ENCODE results near the gene HNRNPA3.
"Not testable (repeated sequence)": the region's sequence is repeated elsewhere in the genome, so short reads cannot be mapped to it uniquely, and the experiment has no call there.

The HNRNPA3 gene

GRCh38 chr2:177212106-177212890 is at the start of gene HNRNPA3:
TSS of gene HNRNPA3 (plus strand) at chr2:177212794. CDS start at chr2:177212800, 6 bp downstream.
- FAIRE-seq (peak; percentile 96), DNase-seq (ENCODE audit: insufficient read length, low spot score) (peak; percentile 80)

- no peak for DNase-seq (ENCODE audit: insufficient read length, low spot score)
- no peak for FAIRE-seq
Observed at GRCh38 chr2:177164131-177164530, 48.5 kb upstream of the HNRNPA3 start.

- peak; percentile 99 for FAIRE-seq
- DNase-seq (ENCODE audit: insufficient read length, low spot score) = no peak
Observed at GRCh38 chr2:177164584-177165052, 48.0 kb upstream of the HNRNPA3 start.

DNA sequence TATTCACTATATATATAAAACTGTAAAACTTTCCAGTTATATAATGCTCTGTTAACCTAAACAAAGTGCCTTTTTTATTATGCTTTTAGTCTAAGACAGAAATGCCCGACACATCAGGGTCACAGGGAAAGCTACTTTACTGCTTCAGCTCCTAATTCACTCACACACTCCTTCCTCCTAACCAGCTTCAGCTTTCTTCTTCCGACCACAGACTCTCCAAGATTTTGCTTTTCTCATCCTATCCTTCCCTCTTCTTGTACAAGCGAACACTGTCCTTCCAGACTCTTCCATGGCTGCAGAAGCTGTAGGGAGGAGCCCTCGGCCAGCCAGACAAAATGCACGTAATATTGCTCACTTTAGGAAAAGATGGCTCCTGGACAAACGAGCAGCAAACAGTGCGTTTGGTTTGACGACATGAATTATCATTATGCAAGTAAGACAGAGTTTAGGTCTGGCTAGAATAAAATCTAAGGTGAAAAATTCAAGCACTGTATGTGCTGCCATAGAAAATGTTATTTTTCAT is 47.5 kb upstream of the HNRNPA3 start:
- FAIRE-seq (no peak), DNase-seq (ENCODE audit: insufficient read length, low spot score) (no peak)

- no peak for DNase-seq (ENCODE audit: insufficient read length, low spot score)
- peak; percentile 92 for FAIRE-seq
Observed at GRCh38 chr2:177165721-177166711, 46.6 kb upstream of the HNRNPA3 start.

DNA sequence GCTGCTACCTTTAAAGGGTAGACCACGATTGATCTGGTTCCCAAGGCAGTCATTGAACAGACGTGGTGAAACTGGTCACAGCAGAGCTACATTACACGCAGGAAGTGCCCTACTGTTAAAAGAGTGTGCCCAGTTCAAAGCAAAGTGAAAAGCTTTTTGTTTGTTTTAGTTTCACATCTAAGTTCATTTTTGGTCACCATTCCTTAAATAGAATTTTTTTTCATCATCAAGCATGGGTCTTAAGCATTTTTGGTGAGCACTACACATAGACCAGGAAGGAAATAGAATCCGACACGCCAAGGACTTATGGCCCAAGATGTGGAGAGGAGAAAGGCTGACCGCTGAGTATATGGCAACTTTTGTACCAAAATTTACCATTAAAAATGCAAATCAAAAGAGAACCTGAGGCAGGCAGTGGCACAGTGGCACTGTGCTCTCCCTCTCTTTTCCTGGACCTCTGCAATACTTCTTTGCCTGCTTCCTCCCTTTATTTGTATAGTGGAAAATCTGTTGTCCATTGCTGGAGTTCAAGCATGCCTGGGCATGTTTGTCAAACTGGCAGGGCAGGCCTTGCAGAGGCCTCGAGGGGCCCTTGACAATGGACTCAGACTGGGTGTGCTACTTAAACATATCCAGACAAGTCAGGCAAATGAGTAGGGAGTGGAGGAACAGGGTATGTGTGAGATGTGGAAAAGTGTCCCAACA is 42.6 kb upstream of the HNRNPA3 start:
- DNase-seq (ENCODE audit: insufficient read length, low spot score) (no peak), FAIRE-seq (peak; percentile 87)

GRCh38 chr2:177171418-177171865 is 41.2 kb upstream of the HNRNPA3 start:
- no peak for FAIRE-seq

GRCh38 chr2:177172034-177172880 is 40.3 kb upstream of the HNRNPA3 start:
- FAIRE-seq (no peak), DNase-seq (ENCODE audit: insufficient read length, low spot score) (no peak)

More at GRCh38 chr2:177171418-177171865, 41.2 kb upstream of the HNRNPA3 start:
- no peak for DNase-seq (ENCODE audit: insufficient read length, low spot score)

GRCh38 chr2:177174486-177174885 is 38.1 kb upstream of the HNRNPA3 start:
- FAIRE-seq = no peak

DNA sequence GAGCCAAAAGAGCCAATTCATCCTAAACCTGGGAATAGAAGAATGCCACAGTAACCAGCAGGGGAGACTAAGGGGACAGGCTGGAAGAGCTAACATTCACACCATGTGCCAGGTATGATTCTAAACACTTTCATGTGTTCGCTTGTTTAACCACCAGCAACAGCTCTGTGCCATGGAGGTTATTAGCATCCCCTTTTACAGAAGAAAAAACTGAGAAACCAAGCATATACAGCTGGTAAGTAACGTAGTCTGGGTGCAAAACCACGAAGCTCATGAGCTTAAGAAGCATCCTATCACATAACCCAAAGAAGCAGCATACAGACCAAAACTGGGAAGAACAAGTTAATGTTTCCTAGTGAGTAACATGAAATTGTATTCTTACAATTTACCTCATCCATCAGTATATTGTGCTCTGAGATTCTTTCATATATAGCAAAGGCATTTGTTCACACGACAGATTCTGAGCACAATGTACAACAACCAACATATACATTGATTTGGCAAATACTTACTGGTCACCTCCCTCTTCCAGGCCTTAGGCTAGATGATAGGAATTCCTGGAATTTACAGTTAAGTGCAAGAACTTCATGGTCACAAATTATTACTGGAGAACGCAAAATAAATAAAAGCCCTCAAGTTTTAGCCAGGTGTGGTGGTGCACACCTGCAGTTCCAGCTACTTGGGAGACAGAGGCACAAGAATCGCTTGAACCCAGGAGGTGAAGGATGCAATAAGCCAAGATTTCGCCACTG is 36.5 kb upstream of the HNRNPA3 start:
- no peak for DNase-seq (ENCODE audit: insufficient read length, low spot score)
- no peak for FAIRE-seq

More at GRCh38 chr2:177174486-177174885, 38.1 kb upstream of the HNRNPA3 start:
- DNase-seq (ENCODE audit: insufficient read length, low spot score) = no peak

GRCh38 chr2:177178797-177179196 is 33.8 kb upstream of the HNRNPA3 start:
- no peak for FAIRE-seq
- DNase-seq (ENCODE audit: insufficient read length, low spot score) = no peak

GRCh38 chr2:177179227-177179626 is 33.4 kb upstream of the HNRNPA3 start:
- FAIRE-seq = no peak
- no peak for DNase-seq (ENCODE audit: insufficient read length, low spot score)

DNA sequence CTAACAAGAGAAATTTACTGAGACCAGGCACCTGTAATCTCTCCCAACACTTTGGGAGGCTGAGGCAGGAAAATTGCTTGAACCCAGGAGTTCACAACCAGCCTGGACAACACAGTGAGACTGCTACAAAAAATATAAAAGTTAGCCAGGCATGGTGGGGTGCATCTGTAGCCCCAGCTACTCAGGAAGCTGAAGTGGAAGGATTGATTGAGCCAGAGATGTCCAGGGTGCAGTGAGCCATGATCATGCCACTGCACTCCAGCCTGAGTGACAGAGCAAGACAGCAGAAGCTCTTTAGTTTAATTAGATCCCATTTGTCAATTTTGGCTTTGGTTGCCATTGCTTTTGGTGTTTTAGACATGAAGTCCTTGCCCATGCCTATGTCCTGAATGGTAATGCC is 32.9 kb upstream of the HNRNPA3 start:
- DNase-seq (ENCODE audit: insufficient read length, low spot score); FAIRE-seq: not testable (repeated sequence)

- FAIRE-seq = no peak
- no peak for DNase-seq (ENCODE audit: insufficient read length, low spot score)
Observed at GRCh38 chr2:177180269-177181000, 32.2 kb upstream of the HNRNPA3 start.

DNA sequence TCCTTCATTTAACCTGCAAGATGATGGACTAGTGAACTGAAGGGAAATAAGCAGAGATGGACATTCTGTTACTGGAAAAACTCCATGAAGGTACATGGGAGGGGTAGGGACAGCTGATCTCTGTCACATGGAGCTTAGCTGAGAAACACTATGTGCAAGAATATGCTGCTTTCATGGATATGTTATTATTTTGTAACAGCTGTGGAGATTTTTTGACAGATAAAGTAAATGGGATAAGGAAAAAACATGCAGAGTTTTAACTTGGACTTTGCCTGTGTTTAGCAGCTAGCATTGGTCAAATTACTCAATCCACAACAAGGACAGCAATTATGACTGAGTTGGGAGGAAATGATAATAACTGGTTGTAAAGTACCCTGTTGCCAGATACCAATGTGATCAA is 28.7 kb upstream of the HNRNPA3 start:
- FAIRE-seq = no peak
- DNase-seq (ENCODE audit: insufficient read length, low spot score) = no peak

DNA sequence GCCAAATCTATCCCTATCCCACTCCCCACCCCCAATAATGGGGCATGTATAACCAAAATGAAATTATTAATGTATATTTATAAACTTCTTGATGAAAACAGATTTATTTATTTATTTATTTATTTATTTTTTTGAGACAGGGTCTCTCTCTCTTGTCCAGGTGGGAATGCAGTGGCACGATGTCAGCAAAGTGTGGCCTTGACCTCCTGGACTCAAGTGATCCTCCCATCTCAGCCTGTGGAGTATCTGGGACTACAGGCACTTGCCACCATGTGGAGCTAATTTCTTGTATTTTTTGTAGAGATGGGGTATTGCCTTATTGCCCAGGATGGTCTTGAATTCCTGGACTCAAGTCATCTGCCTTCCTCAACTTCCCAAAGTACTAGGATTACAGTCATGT is 28.0 kb upstream of the HNRNPA3 start:
- DNase-seq (ENCODE audit: insufficient read length, low spot score) (no peak), FAIRE-seq (no peak)

DNA sequence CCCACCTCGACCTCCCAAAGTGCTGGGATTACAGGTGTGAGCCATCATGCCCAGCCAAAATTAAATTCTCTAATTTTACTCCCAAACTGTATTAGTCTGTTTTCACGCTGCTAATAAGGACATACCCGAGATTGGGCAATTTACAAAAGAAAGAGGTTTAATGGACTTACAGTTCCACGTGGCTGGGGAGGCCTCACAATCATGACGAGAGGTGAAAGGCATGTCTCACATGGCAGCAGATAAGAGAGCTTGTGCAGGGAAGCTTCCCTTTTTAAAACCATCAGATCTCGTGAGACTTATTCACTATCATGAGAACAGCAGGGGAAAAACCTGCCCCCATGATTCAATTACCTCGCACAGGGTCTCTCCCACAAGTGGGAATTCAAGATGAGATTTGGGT is 26.6 kb upstream of the HNRNPA3 start:
- not testable (repeated sequence) for FAIRE-seq; DNase-seq (ENCODE audit: insufficient read length, low spot score)
